GM19240 (cell line): ENCODE results near the gene TAF13.
A peak's percentile ranks its signal among the peaks of the same experiment; 100 is the strongest.
"Not testable (repeated sequence)": the region's sequence is repeated elsewhere in the genome, so short reads cannot be mapped to it uniquely, and the experiment has no call there.

Experiments used
- DNase-seq: peaks from one replicate; pipeline ENCODE4 v3.0.0; 2011; ENCODE audit warnings: low spot score; ENCODE audit not compliant: insufficient read length

TAF13 gene

DNA sequence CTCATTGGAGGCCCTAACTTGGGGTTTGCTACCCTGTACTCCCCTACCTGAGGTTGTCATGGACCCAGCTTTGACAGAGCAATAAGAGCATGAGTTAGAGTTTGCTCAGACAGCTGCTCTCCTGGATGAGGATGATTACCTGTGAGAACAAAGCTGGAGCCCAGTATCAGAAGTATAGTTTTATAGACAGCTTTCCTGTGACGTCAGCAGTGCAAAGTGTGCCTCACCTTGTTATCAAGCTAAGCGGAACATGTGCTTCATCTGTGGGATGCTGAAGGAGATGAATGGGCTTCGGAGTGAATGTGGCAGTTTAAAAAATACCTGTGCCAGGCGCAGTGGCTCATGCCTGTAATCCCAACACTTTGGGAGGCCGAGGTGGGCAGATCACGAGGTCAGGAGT lies 28.5 kb downstream of the TAF13 start:
- no peak for DNase-seq

DNA sequence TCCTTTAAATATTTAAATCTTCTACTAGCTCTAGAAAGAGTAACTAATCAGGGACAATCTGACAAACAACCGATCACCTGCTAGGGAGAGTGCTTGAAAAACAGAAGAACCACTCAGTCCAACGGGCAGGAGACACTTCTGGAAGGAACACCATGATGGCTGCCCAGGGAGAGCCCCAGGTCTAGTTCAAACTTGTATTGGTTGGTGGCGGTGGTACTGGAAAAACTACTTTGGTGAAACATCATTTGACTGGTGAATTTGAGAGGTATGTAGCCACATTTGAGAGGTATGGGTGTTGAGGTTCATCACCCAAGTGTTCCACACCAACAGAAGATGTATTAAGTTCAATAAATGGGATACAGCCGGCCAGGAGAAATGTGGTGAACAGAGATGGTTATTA lies 29.1 kb downstream of the TAF13 start:
- DNase-seq: no peak

GRCh38 chr1:109045595-109045994 lies 30.2 kb downstream of the TAF13 start:
- no peak for DNase-seq

- peak; percentile 96 for DNase-seq
Observed at GRCh38 chr1:109041621-109042468, 34.0 kb downstream of the TAF13 start, which contains the start of gene WDR47. TSS of gene WDR47 (minus strand) at chr1:109042102. CDS start at chr1:109023512, 18,590 bp downstream.

- no peak for DNase-seq
Observed at GRCh38 chr1:109040989-109041620, 34.7 kb downstream of the TAF13 start.

DNA sequence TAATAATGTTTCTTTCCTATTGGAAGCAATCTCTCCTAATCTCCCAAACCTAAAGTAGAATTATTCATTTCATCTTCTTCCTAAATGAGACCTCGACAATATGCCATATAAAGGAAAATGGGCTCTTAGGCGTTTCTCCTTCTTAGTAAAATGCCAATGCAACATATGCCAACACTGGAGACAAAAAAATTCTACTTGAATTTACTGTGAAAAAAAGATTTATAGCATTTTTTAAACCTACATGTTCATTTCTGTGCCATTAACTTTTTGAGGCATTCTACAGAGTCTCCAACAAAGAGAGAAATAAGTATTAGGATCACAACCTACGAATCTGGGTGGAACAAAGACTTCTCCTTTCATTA lies 35.2 kb downstream of the TAF13 start:
- DNase-seq: no peak

DNA sequence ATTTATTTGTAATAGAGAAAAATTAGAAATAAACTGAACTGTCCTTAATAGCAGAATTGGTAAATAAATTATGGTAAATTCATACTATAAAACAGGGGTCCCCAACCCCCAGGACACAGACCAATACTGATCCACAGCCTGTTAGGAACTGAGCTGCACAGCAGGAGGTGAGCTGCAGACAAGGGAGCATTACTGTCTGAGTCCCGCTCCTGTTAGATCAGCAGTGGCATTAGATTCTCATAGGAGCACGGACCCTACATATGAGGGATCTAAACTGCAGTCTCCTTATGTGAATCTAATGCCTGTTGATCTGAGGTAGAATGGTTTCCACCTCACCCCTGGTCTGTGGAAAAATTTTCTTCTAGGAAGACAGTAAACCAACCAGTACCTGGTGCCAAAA lies 41.4 kb downstream of the TAF13 start:
- no peak for DNase-seq

DNA sequence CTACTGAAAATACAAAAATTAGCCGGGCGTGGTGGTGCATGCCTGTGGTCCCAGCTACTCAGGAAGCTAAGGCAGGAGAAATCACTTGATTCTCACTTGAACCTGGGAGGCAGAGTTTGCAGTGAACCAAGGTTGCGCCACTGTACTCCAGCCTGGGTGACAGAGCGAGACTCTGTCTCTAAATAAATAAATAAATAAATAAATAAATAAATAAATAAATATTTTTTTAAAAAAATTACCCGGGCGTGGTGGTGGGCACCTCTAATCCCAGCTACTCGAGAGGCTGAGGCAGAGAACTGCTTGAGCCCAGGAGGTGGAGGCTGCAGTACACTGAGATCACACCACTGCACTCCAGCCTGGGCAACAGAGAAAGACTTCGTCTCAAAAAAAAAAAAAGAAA lies 46.3 kb downstream of the TAF13 start:
- DNase-seq: not testable (repeated sequence)

DNA sequence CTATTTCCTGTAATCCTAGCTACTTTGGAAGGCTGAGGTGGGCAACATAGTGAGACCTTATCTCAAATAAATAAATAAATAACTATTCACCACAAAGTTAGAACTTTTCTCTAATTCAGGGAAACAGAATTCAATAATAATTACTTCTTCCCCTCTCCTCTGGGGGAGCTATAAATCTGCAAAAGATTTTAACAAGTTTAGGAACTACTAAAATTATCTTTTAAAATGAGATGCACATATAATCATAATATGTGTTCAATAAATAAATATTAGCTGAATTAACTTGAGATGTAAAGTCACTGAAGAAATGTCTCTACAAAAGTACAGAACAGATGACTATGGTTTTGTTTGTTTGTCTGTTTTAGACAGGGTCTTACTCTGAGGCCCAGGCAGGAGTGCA lies 48.0 kb downstream of the TAF13 start:
- DNase-seq: no peak

DNA sequence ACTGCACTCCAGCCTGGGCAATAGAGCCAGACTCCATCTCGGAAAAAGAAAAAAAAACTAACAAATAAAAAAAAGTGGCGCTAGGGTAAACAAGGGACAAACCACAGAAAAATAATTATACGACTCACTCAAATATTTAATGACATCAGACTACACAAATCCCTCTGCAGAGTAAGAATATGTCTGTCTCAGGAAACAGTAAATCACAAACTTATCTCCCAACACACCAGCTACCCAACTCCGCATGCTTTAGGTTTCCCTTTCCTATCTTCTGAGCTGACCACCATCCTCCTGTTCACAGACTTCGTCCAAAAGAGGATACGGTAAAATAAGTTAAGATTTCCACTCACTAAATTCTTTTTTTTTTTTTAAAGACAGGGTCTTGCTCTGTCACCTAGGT lies 50.1 kb downstream of the TAF13 start:
- no peak for DNase-seq

GRCh38 chr1:109024646-109025045 lies 51.2 kb downstream of the TAF13 start:
- DNase-seq: no peak

- no peak for DNase-seq
Observed at GRCh38 chr1:109020693-109021257, 55.0 kb downstream of the TAF13 start.

DNA sequence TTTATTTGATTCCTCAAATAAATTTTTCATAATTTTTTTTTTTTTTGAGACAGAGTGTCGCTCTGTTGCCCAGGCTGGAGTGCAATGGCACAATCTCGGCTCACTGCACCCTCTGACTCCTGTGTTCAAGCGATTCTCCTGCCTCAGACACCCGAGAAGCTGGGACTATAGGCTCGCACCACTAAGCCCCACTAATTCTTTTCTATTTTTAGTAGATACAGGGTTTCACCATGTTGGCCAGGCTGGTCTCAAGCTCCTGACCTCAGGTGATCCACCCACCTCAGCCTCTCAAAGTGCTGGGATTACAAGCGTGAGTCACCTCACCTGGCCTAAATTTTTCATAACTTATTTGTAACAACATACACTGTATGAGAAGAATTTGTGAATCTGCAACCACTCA lies 58.1 kb downstream of the TAF13 start:
- DNase-seq: not testable (repeated sequence)

DNA sequence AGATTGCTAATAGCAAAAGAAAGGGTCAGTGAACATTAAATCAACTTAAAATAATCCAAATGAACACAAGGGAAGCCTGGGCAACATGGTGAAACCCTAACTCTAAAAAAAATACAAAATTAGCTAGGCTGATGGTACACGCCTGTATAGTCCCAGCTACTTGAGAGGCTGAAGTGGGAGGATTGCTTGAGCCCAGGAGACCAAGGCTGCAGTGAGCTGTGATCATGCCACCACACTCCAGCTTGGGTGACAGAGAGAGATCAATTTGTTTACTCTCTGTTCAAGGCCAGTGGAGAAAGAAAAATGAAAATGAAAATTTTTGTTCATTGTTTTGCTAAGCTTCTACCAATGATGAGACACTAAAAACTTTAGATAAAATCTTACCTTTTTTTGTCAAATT lies 58.7 kb downstream of the TAF13 start:
- no peak for DNase-seq
